CD4-positive, alpha-beta T cell treated with Interleukin-10 for 1 hour (primary cell): ENCODE results near the gene GDI2.
"Not testable (repeated sequence)": the region's sequence is repeated elsewhere in the genome, so short reads cannot be mapped to it uniquely, and the experiment has no call there.

Experiments used
- DNase-seq: peaks from one replicate; pipeline ENCODE4 v3.0.0-alpha.2; 2020

The GDI2 gene

DNA sequence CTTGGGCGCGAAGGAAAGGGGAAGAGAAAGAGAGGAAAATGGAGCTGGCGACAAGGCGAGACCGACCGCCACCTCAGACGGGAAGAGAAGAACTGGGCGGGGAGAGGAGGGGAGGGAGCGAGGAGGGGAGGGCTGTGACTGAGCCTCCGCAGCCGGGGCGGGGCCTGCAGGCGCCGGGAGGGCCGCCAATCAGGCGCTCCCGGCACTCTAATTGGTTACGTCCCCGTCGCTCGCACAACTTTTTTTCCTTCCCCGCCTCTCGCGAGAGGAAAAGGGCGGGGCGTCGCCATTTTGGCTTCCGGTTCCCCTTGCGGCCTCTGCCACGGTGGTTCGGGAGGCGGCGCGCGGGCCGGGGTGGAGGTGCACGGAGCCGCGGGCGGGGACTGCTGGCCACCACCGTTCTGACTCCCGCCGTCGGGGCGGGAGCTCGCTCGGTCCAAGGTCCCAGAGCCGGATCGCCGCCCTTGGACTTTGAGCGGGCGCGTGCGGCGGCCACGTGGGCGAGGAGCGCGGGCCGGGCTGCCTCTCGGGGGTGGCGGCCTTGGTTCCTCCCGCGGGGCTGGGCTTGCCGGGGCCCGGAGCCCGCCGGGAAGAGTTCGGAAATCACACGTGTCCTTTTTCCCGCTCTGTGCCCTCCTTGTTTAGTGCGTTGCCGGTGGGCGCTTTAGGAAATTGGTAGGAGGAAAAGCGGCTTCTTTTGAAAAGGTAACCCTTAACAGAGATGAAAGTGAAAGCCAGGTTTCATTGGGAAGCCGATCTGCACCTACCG is at the start of gene GDI2:
Gene GDI2, minus strand, starts transcription at position 94 of the 769 bp plus-strand sequence. CDS start 176 bp downstream, outside the sequence.
- DNase-seq = peak; percentile 97

GRCh38 chr10:5862360-5862961 is 49.2 kb upstream of the GDI2 start:
- no peak for DNase-seq

GRCh38 chr10:5860066-5860465 is 46.8 kb upstream of the GDI2 start:
- DNase-seq = no peak

DNA sequence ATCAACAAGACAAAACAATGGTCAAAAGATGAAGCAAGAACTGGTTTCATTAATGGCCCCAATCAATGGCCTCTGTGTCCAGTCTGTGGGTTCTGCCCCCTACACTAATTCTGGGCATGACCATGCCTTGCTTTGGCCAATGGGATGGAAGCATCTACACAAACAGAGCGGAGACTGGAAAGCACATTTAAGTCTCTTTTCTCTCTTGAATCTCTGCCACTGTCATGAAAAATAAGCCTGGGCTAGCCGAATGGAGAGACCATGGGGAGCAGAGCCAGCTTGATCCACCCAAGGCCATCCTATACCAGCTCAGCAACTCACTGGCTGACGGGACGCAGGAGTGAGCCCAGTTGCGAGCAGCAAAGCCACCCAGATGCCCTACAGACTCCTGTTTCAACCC is 45.6 kb upstream of the GDI2 start:
- DNase-seq = no peak

DNA sequence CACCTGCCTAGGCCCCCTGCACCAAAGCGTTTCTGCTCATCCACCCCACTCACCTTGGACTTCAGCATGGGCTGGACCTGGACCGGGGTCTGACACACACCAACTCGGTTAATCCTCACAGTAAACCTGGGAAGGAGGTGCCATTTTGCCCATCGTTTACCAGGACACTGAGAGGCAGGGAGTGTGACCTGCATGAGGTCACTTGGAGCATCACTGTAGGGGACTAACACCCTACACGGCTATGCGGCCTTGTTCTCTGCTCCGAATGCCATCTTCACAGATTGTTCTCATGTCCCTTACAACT is 43.4 kb upstream of the GDI2 start:
- no peak for DNase-seq

DNA sequence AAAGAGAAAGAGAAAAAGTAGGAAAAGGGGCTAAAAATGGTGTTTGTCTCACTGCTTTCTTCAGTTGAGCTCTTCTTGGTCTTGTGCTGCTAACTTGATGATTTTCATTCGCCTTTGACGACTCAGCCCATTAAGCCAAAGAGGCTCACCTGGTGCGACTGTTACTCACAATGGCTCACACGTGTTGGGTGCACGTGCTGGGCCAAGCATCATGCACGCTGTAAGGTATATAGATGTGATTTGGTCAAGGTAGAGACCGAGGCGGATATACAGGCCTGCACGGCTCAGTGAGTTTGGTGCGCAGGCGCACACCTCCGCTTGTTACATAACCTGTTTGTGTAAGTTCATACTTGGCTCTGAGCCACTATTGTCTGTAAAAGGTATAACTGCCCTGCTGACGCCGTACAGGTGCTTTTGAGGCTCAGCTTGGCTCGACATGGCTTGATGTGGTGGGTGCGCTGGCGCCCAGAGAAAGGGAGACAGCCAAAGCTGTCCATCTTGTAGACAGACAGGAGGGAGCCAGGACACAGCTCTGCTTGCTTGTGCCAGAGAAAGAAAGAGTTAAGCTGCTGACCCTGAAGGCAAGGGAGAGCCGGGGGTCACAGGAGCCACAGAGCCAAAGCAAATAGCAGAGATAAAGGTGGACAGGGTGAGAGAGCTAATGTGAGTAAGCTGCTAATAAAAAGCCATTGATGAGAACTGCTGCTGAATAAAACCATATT is 42.9 kb upstream of the GDI2 start:
- DNase-seq = no peak

- DNase-seq = no peak
Observed at GRCh38 chr10:5854131-5854475, 40.9 kb upstream of the GDI2 start.

GRCh38 chr10:5846667-5847066 is 33.4 kb upstream of the GDI2 start:
- DNase-seq = not testable (repeated sequence)

- DNase-seq = no peak
Observed at GRCh38 chr10:5844345-5845055, 31.3 kb upstream of the GDI2 start.

- DNase-seq = no peak
Observed at GRCh38 chr10:5843686-5844344, 30.6 kb upstream of the GDI2 start.

- DNase-seq = no peak
Observed at GRCh38 chr10:5841965-5842364, 28.7 kb upstream of the GDI2 start.

- DNase-seq = no peak
Observed at GRCh38 chr10:5840314-5841307, 27.4 kb upstream of the GDI2 start.

- DNase-seq = not testable (repeated sequence)
Observed at GRCh38 chr10:5836181-5836580, 22.9 kb upstream of the GDI2 start.

DNA sequence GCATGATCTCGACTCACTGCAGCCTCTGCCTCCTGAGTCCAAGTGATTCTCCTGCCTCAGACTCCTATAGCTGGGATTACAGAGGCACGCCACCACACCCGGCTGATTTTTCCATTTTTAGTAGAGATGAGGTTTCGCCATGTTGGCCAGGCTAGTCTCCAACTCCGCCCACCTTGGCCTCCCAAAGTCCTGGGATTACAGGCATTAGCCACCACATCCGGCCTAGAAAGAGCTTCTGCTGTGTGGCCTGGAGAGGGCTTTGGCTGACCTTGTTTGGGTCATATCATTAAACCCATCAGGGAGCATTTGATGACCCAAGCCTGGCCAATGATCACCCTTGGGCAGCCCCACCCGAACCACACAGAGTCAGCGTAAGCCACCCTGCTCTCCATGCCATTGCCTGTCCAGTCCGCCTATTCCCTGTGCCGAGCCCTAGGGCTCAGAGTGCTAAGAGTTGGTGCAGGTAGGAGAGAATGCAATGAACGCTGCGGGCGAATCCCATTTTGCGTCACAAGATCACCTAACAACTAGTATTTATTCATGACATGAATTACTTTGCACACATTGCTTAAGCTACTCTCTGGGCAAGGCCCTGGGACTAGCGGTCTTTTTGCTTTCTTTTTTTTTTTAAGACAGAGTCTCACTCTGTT is 22.3 kb upstream of the GDI2 start:
- no peak for DNase-seq

GRCh38 chr10:5833814-5834213 is 20.6 kb upstream of the GDI2 start:
- DNase-seq = no peak

- no peak for DNase-seq
Observed at GRCh38 chr10:5832946-5833345, 19.7 kb upstream of the GDI2 start.

DNA sequence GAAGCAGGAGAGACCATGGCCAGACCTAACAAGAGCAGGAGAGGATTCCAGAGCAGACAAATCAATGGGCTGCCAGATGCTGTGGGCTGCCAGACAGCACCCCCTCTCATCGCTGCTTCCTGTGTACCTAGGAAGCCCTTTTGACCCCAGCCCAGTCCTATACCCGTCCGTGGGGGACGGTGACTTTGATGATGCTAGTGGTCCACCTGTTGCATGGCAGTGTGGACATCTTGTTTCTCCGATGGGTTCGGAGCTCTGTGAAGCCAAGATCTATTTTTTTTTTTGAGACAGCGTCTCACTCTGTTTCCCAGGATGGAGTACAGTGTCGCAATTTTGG is 18.2 kb upstream of the GDI2 start:
- DNase-seq = no peak

GRCh38 chr10:5830629-5831445 is 17.6 kb upstream of the GDI2 start:
- no peak for DNase-seq

- DNase-seq = no peak
Observed at GRCh38 chr10:5829267-5829666, 16.0 kb upstream of the GDI2 start.

DNA sequence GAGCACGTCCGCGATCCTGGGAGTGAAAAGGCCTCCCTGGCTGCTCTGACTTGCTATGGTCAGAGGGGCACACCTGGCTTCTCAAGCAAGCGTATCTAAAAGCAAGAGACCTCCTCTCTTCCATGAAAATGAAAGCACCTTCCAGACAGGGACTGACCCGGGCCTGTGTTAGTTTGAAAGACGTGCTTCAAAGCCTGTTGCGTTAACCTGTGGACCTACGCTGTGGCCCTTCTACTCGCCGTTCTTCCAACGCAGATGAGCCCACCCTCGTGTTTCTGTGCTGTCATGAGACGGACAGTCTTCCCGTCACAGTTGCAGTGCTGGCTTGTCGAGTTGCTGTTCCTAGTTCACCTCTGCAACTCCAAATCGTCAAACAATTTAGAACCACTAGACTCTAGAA is 15.5 kb upstream of the GDI2 start:
- DNase-seq = no peak

DNA sequence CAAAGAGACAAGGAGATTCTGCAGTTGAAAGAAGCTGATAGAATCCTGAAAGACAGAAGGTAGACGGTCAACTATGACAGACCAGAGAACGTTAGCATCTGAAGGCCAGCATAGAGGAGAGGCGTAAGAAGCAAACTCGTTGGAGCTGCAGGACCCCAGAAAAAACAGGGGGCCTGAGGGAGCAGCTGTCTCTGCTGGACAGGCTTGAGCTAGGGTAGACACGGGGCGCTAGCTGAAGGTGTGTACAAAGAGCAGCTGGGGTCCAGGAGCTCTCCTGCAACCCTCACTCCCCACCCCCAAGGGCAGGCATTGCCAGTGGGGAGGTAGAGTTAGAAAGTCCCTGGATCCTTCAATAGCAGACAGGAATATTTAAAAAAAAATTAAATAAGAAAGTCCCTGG is 14.6 kb upstream of the GDI2 start:
- no peak for DNase-seq
